ENCODE data around the gene ZNF221.
"Not testable (repeated sequence)": the region's sequence is repeated elsewhere in the genome, so short reads cannot be mapped to it uniquely, and the experiment has no call there.

ZNF221 gene

GRCh38 chr19:43950834-43951645 lies at the start of gene ZNF221:
TSS of gene ZNF221 (plus strand) at chr19:43951228. CDS start at chr19:43962727, 11,499 bp downstream.
- DNase-seq, result peak; percentile 81 to 82

- peak; percentile 66 to 73 for DNase-seq
Observed at GRCh38 chr19:43901395-43902390, 49.3 kb upstream of the ZNF221 start.

- no peak for DNase-seq
Observed at GRCh38 chr19:43902399-43902798, 48.6 kb upstream of the ZNF221 start.

GRCh38 chr19:43905897-43906296 lies 45.1 kb upstream of the ZNF221 start:
- DNase-seq, result no peak

GRCh38 chr19:43906774-43907173 lies 44.3 kb upstream of the ZNF221 start:
- no peak for DNase-seq

GRCh38 chr19:43908659-43909058 lies 42.4 kb upstream of the ZNF221 start:
- no peak for DNase-seq

GRCh38 chr19:43910884-43911283 lies 40.1 kb upstream of the ZNF221 start:
- no peak for DNase-seq

- DNase-seq, result no peak
Observed at GRCh38 chr19:43913383-43913782, 37.6 kb upstream of the ZNF221 start.

GRCh38 chr19:43914051-43914450 lies 37.0 kb upstream of the ZNF221 start:
- no peak for DNase-seq

GRCh38 chr19:43923875-43924274 lies 27.2 kb upstream of the ZNF221 start:
- no peak for DNase-seq

GRCh38 chr19:43928820-43929219 lies 22.2 kb upstream of the ZNF221 start:
- DNase-seq, result no peak

GRCh38 chr19:43934055-43934984 lies 16.7 kb upstream of the ZNF221 start:
- no peak for DNase-seq

- DNase-seq, result peak; percentile 87 to 92
Observed at GRCh38 chr19:43934985-43935708, 15.9 kb upstream of the ZNF221 start, which contains the start of gene ZNF45. TSS of gene ZNF45 (minus strand) at chr19:43935282. CDS start at chr19:43922185, 13,097 bp downstream.

- no peak for DNase-seq
Observed at GRCh38 chr19:43936188-43936587, 14.8 kb upstream of the ZNF221 start.

GRCh38 chr19:43939557-43940260 lies 11.3 kb upstream of the ZNF221 start:
- no peak for DNase-seq

GRCh38 chr19:43940719-43941118 lies 10.3 kb upstream of the ZNF221 start:
- DNase-seq, result no peak

GRCh38 chr19:43941209-43941608 lies 9.8 kb upstream of the ZNF221 start:
- DNase-seq, result no peak

GRCh38 chr19:43947412-43947811 lies 3.6 kb upstream of the ZNF221 start:
- not testable (repeated sequence) for DNase-seq

- DNase-seq, result not testable (repeated sequence)
Observed at GRCh38 chr19:43949803-43950202, 1.2 kb upstream of the ZNF221 start.

GRCh38 chr19:43956827-43957226 lies 5.8 kb downstream of the ZNF221 start:
- no peak for DNase-seq

GRCh38 chr19:43957891-43958290 lies 6.9 kb downstream of the ZNF221 start:
- DNase-seq, result no peak
